Activated CD4-positive, alpha-beta T cell treated with anti-CD3 and anti-CD28 coated beads, Interleukin-2, Interleukin-6, amounts not matched to agents 100 ng/mL and 50 ng/mL, durations not matched to agents 16 hours and 8 hours (primary cell): ENCODE results near the gene SUCNR1.
A peak's percentile ranks its signal among the peaks of the same experiment; 100 is the strongest.
"Not testable (repeated sequence)": the region's sequence is repeated elsewhere in the genome, so short reads cannot be mapped to it uniquely, and the experiment has no call there.

ENCODE experiments used
- DNase-seq: peaks from one replicate; pipeline ENCODE4 v3.0.0-alpha.2; 2020

The SUCNR1 gene

GRCh38 chr3:151874079-151874478, 636 bp downstream of the SUCNR1 start:
- DNase-seq: not testable (repeated sequence)

- peak; percentile 11 for DNase-seq
Observed at GRCh38 chr3:151875759-151876158, 2.3 kb downstream of the SUCNR1 start.

- DNase-seq: no peak
Observed at GRCh38 chr3:151877269-151877668, 3.8 kb downstream of the SUCNR1 start.

GRCh38 chr3:151878465-151878864, 5.0 kb downstream of the SUCNR1 start:
- no peak for DNase-seq

GRCh38 chr3:151879037-151879436, 5.6 kb downstream of the SUCNR1 start:
- no peak for DNase-seq

GRCh38 chr3:151879679-151880415, 6.4 kb downstream of the SUCNR1 start:
- no peak for DNase-seq

GRCh38 chr3:151880416-151880690, 6.9 kb downstream of the SUCNR1 start:
- DNase-seq: no peak

GRCh38 chr3:151881137-151881536, 7.7 kb downstream of the SUCNR1 start:
- DNase-seq: no peak

- DNase-seq: not testable (repeated sequence)
Observed at GRCh38 chr3:151885397-151885796, 12.0 kb downstream of the SUCNR1 start.

GRCh38 chr3:151887450-151888211, 14.2 kb downstream of the SUCNR1 start:
- DNase-seq: not testable (repeated sequence)

GRCh38 chr3:151890721-151891141, 17.3 kb downstream of the SUCNR1 start:
- DNase-seq: peak; percentile 5

- DNase-seq: no peak
Observed at GRCh38 chr3:151891721-151892120, 18.3 kb downstream of the SUCNR1 start.

GRCh38 chr3:151894219-151894618, 20.8 kb downstream of the SUCNR1 start:
- no peak for DNase-seq

GRCh38 chr3:151895478-151896241, 22.2 kb downstream of the SUCNR1 start:
- DNase-seq: peak; percentile 3

- DNase-seq: peak; percentile 7
Observed at GRCh38 chr3:151896246-151897012, 23.0 kb downstream of the SUCNR1 start.

- not testable (repeated sequence) for DNase-seq
Observed at GRCh38 chr3:151898121-151898520, 24.7 kb downstream of the SUCNR1 start.

- not testable (repeated sequence) for DNase-seq
Observed at GRCh38 chr3:151898564-151899261, 25.3 kb downstream of the SUCNR1 start.

GRCh38 chr3:151899996-151900395, 26.6 kb downstream of the SUCNR1 start:
- no peak for DNase-seq

GRCh38 chr3:151900460-151900859, 27.0 kb downstream of the SUCNR1 start:
- DNase-seq: no peak

- no peak for DNase-seq
Observed at GRCh38 chr3:151900884-151901643, 27.6 kb downstream of the SUCNR1 start.

- no peak for DNase-seq
Observed at GRCh38 chr3:151901644-151902285, 28.3 kb downstream of the SUCNR1 start.
